BE2C (cell line): ENCODE results near the gene HECW1.

Experiments used
- DNase-seq: peaks from one replicate; pipeline ENCODE4 v3.0.0-alpha.2; 2020
- H3K27me3 ChIP-seq: fragments of 250-450 bp; sonication (Bioruptor Pico); 2 replicates; pipeline ENCODE4 v1.5.1; 2020; ENCODE audit warnings: mild to moderate bottlenecking
- H3K36me3 ChIP-seq: fragments of 250-450 bp; sonication (Bioruptor Pico); 2 replicates; pipeline ENCODE4 v1.5.1; 2020; ENCODE audit warnings: mild to moderate bottlenecking
- H3K4me1 ChIP-seq: fragments of 250-450 bp; sonication (Bioruptor Pico); 2 replicates; pipeline ENCODE4 v1.5.1; 2020
- H3K4me3 ChIP-seq: 2 replicates; pipeline ENCODE4 v1.5.1; 2011; ENCODE audit warnings: low read depth, low read length
- H3K9me3 ChIP-seq: fragments of 250-450 bp; sonication (Bioruptor Pico); 2 replicates; pipeline ENCODE4 v1.5.1; 2020
- CTCF ChIP-seq: IDR thresholded peaks from 2 replicates; pipeline ENCODE4 v1.5.1; 2012; ENCODE audit warnings: mild to moderate bottlenecking, low read depth, low read length

HECW1 gene

GRCh38 chr7:43492896-43493295, 380.4 kb downstream of the HECW1 start:
- no peak for TF ChIP-seq CTCF
- Histone ChIP-seq H3K9me3 (no peaks in the 10 kb centered on the region), H3K4me3 (no peak overlapping the region), H3K36me3 (no peaks in the 10 kb centered on the region), H3K27me3 (no peaks in the 10 kb centered on the region), H3K4me1 (no peaks in the 10 kb centered on the region)
- no peak for DNase-seq

- H3K9me3 ChIP-seq: no peaks in the 10 kb centered on the region
- H3K27me3 ChIP-seq: no peaks in the 10 kb centered on the region
- H3K4me1 ChIP-seq: no peaks in the 10 kb centered on the region
- H3K36me3 ChIP-seq: no peaks in the 10 kb centered on the region
- TF ChIP-seq CTCF: no peak
- no peak overlapping the region for H3K4me3 ChIP-seq
- no peak for DNase-seq
Observed at GRCh38 chr7:43495572-43495971, 383.1 kb downstream of the HECW1 start.

GRCh38 chr7:43496596-43496995, 384.1 kb downstream of the HECW1 start:
- Histone ChIP-seq H3K36me3 (no peaks in the 10 kb centered on the region), H3K9me3 (no peaks in the 10 kb centered on the region), H3K27me3 (no peaks in the 10 kb centered on the region), H3K4me1 (no peaks in the 10 kb centered on the region), H3K4me3 (no peak overlapping the region)
- no peak for TF ChIP-seq CTCF
- no peak for DNase-seq

GRCh38 chr7:43501870-43502269, 389.4 kb downstream of the HECW1 start:
- no peaks in the 10 kb centered on the region for H3K9me3 ChIP-seq
- no peak for TF ChIP-seq CTCF
- no peaks in the 10 kb centered on the region for H3K36me3 ChIP-seq
- H3K4me3 ChIP-seq: no peak overlapping the region
- DNase-seq: no peak
- H3K27me3 ChIP-seq: no peaks in the 10 kb centered on the region
- H3K4me1 ChIP-seq: no peaks in the 10 kb centered on the region

- no peak for DNase-seq
- no peak for TF ChIP-seq CTCF
Observed at GRCh38 chr7:43502941-43503340, 390.5 kb downstream of the HECW1 start.

GRCh38 chr7:43505412-43505811, 393.0 kb downstream of the HECW1 start:
- Histone ChIP-seq H3K4me3 (no peak overlapping the region), H3K27me3 (no peaks in the 10 kb centered on the region; the same call in 1 of the 2 replicates), H3K4me1 (no peaks in the 10 kb centered on the region), H3K9me3 (no peaks in the 10 kb centered on the region), H3K36me3 (no peaks in the 10 kb centered on the region)
- TF ChIP-seq CTCF: no peak
- no peak for DNase-seq

More at GRCh38 chr7:43502941-43503340, 390.5 kb downstream of the HECW1 start:
- H3K27me3 ChIP-seq: no peaks in the 10 kb centered on the region
- H3K4me3 ChIP-seq: no peak overlapping the region
- H3K36me3 ChIP-seq: no peaks in the 10 kb centered on the region
- no peaks in the 10 kb centered on the region for H3K9me3 ChIP-seq
- H3K4me1 ChIP-seq: no peaks in the 10 kb centered on the region
